WTC11 (cell line): ENCODE data around the gene TNC.

Experiments
- CTCF ChIP-seq: fragments of 200-600 bp; IDR thresholded peaks from 2 replicates; pipeline ENCODE4 v1.8.0; 2022; ENCODE audit warnings: antibody characterized with exemption
- ELF4 ChIP-seq: sonication (generic); formaldehyde crosslinking; IDR thresholded peaks from 2 replicates; pipeline ENCODE4 v1.8.1; 2022; ENCODE audit warnings: low read depth, mild to moderate bottlenecking, moderate library complexity, missing genetic modification reagents
- ESRRA ChIP-seq: sonication (generic); formaldehyde crosslinking; IDR thresholded peaks from 2 replicates; pipeline ENCODE4 v1.8.1; 2022; ENCODE audit warnings: mild to moderate bottlenecking, missing genetic modification reagents, borderline replicate concordance
- ETV6 ChIP-seq: sonication (generic); formaldehyde crosslinking; IDR thresholded peaks from 2 replicates; pipeline ENCODE4 v1.8.1; 2022; ENCODE audit warnings: mild to moderate bottlenecking, missing genetic modification reagents
- FOXJ3 ChIP-seq: sonication (generic); formaldehyde crosslinking; IDR thresholded peaks from 2 replicates; pipeline ENCODE4 v1.9.0; 2021; ENCODE audit warnings: missing genetic modification reagents, mild to moderate bottlenecking, borderline replicate concordance
- HMGXB4 ChIP-seq: sonication (generic); formaldehyde crosslinking; IDR thresholded peaks from 2 replicates; pipeline ENCODE4 v1.8.1; 2023; ENCODE audit warnings: mild to moderate bottlenecking, moderate library complexity, missing genetic modification reagents
- MAX ChIP-seq: sonication (generic); formaldehyde crosslinking; IDR thresholded peaks from 2 replicates; pipeline ENCODE4 v1.8.0; 2022; ENCODE audit warnings: mild to moderate bottlenecking, missing genetic modification reagents
- NR3C1 ChIP-seq: sonication (generic); formaldehyde crosslinking; conservative IDR thresholded peaks from 2 replicates; pipeline ENCODE4 v1.8.1; 2023; ENCODE audit warnings: low read depth, mild to moderate bottlenecking, missing genetic modification reagents
- SMAD3 ChIP-seq: sonication (generic); formaldehyde crosslinking; IDR thresholded peaks from 2 replicates; pipeline ENCODE4 v1.8.0; 2022; ENCODE audit warnings: missing genetic modification reagents, mild to moderate bottlenecking, borderline replicate concordance
- TEAD4 ChIP-seq: sonication (generic); formaldehyde crosslinking; IDR thresholded peaks from 2 replicates; pipeline ENCODE4 v1.8.0; 2022; ENCODE audit warnings: mild to moderate bottlenecking, missing genetic modification reagents
- USF2 ChIP-seq: sonication (generic); formaldehyde crosslinking; IDR thresholded peaks from 2 replicates; pipeline ENCODE4 v1.8.1; 2023; ENCODE audit warnings: mild to moderate bottlenecking, missing genetic modification reagents, moderate library complexity
- ZBTB21 ChIP-seq: sonication (generic); formaldehyde crosslinking; IDR thresholded peaks from 2 replicates; pipeline ENCODE4 v1.8.1; 2023; ENCODE audit warnings: mild to moderate bottlenecking, missing genetic modification reagents, borderline replicate concordance

- no peak for TF ChIP-seq ELF4 (CRISPR knock-in tag)
- TF ChIP-seq MAX: no peak
- no peak for TF ChIP-seq CTCF
- TF ChIP-seq NR3C1: no peak
- no peak for TF ChIP-seq SMAD3
- TF ChIP-seq USF2 (CRISPR knock-in tag): no peak
- no peak for TF ChIP-seq ESRRA (CRISPR knock-in tag)
- TF ChIP-seq ZBTB21 (CRISPR knock-in tag): no peak
- TF ChIP-seq FOXJ3: no peak
- no peak for TF ChIP-seq TEAD4 (CRISPR knock-in tag)
- TF ChIP-seq HMGXB4 (CRISPR knock-in tag): no peak
- TF ChIP-seq ETV6 (CRISPR knock-in tag): no peak
Measured at GRCh38 chr9:115090486-115090885, 27.5 kb downstream of the TNC start.
